ENCODE measurements around the gene NRG3.

NRG3 gene

DNA sequence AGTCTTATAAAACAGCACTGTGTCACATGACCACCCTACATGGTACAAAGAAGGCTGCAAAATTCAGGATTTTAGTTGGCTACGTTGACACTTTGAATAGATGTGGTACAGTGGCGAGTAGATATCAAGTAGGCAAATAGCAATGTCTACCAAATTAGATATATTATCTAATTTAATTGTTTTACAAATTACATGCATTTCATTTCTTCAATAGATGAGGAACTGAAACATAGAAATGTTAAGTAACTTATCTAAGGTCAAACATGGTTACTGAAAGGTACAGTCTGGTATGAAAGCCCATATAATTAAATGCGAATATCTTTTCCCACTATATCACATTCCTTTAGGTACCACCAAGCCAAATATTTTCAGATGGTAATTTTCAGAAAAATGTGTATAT is 972.2 kb downstream of the NRG3 start:
- DNase-seq (ENCODE audit: low spot score) = no peak

DNA sequence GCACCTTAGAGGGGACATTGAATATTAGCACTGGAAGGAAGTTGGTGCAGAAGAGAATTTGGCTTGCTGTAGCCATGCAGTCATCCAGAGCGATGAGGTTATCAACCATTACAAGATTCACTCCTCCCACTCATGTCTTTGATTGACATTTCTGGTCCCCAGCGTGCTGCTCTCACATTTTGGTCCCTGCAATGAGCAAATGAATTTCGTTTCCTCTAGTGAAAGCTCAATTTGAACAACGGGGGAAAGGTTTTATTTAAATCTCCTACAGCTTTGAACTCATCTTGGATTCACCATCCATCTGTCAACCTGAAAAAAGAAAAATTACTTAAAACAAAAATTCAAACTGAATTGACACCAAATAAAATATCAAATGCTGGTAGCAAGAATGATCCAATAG is 975.2 kb downstream of the NRG3 start:
- DNase-seq (ENCODE audit: low spot score) = no peak

DNA sequence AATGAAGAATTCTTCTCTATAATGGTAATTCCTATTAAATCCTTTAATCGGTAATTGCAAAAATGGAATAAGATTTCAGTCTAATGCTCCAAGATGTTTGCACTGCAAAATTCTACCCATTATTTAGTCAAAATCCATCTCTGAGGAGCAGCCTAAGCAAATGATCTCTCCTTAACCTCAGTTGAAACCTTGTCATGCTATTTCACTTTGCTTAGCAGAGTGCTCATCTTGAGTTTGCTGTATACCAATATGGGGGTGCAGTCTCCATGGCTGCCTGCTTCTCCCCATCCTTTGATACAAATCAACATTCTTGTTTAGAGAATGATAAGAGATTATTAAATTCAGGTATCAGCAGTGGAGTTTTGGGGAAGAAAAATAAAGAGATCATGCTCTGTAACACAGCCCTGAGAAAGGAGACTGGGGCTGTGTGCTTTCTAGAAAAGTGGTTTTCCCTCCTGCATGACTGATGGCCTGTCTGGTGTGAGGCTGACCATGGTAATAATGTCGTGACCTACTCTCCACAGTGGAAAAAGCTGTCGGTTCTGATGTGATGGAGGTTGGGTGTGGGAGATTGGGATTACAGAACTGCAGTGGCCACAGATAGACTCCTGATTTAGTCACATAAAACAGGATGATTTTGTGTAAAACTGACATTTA is 982.1 kb downstream of the NRG3 start:
- no peak for DNase-seq (ENCODE audit: low spot score)

DNA sequence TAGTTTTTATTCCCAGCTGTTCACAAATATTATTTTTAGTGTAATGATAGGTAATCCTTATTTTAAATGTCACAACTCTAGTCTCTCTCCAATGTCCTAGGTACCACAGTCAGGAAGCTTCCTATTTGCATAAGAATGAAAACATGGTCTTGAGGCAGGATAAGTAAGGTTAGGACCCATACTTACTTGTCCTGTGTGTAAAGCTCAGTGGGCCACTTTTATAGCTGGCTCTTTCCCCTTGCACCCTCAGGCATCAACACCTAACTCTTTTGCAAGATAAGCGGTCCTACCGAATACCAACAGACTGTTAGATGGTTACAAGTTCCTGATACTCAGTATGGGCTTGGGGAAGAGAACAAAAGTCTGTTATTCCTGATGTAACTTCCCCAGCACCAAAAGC is 986.9 kb downstream of the NRG3 start:
- no peak for DNase-seq (ENCODE audit: low spot score)

DNA sequence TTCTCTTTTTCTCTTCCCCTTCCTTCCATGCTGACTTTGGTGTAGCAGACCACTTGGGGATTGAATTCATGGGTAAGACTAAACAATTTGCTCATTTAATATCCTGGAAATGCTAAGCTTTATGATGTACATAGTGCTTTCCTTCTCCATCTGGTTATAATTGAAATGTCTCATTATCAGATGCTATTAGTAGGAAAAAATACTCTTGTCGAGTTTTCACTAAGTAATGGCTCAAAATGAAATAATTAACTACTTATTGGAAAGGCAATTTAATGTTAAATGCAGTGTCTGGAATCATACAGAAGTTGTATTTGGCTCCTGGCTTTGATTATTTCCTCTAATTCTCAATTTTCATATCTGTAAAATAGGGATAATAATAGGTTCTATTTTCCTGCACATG is 990.4 kb downstream of the NRG3 start:
- no peak for DNase-seq (ENCODE audit: low spot score)

DNA sequence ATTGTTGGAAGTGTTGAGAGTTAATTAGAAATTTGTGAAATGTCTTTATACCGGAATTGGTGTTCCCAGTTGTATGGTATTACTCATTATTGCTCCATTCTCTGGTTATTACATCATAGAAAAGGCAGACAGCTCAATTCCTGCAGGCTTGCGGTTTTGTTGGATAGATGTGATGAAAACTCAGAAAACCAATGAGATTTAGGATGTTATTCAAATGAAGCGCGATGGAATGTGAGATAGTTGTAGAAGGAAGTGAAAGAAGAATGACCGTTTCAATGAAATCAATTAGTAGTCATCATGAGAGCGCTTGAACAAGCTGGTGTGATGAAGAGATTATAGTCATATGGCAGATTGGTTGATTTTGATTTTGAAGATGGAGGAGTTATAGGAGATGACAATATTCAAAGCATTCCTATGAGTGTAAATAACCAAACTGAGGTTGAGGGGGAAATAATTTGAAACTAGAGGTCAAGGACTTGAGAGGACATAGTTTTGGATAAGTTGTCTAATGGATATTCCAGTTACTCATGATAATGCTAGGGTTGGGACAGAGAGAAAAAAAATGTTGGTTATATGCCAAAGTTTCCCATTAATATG is 991.5 kb downstream of the NRG3 start:
- no peak for DNase-seq (ENCODE audit: low spot score)

DNA sequence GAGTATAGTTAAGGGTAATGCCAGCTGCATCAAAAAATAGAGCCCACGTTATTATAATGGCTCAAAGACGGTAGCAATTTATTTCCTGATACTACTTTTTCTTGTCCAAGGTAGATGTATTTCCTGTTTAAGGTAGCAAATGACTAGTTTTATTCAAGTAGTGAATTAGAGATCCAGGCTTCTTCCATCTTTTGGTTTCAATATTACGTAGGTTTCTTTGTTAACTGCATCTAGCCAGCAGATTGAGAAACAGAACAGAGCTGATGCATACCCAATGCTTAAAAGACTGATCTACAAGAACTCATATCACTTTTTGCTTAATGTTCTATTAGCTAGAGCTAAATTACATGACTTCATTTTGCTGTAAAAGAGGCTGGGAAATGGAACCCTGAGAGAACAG is 992.1 kb downstream of the NRG3 start:
- DNase-seq (ENCODE audit: low spot score) = no peak

DNA sequence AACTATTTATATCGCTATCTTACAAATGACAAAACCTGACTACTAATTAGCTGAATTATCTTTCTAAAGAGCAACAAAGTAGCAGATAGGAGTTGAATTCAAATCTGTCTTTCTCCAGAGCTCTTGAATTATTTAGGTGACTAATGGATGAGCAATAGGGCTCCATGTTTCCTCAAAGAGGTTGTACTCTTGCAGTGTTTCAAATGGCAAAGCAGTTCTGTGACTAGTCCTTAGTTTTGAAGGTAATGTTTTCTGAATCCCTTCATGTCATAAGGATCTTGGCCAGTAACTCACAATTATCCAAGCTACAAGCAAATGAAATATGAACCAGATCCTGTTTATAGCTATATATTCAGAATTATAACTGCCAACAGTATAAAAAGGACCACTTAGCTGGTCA is 999.7 kb downstream of the NRG3 start:
- DNase-seq (ENCODE audit: low spot score) = no peak

DNA sequence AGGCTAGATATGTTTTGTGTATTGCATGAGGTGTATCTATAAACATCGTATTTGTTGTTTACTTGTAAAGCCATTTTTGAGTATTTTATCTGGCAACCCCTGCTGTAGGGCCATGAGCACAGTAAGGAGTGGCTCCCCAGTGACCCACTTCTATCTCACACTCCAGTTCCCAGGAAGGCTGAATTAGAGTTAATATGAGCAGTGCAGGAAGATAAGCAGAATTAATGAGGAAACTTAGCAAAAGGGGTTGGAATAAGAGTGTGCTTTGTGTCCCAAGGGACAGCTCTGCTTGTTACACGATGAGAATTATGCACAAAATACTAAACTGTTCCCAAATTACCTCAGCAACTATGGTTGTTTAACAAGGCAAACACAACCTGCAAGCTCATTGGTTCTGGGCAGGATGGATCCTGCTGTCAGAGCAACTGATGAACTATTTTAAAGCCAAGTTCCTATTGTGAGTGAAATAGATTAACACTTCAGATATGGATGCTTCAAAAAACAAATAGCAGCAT is 1005.8 kb downstream of the NRG3 start:
- DNase-seq (ENCODE audit: low spot score) = no peak

DNA sequence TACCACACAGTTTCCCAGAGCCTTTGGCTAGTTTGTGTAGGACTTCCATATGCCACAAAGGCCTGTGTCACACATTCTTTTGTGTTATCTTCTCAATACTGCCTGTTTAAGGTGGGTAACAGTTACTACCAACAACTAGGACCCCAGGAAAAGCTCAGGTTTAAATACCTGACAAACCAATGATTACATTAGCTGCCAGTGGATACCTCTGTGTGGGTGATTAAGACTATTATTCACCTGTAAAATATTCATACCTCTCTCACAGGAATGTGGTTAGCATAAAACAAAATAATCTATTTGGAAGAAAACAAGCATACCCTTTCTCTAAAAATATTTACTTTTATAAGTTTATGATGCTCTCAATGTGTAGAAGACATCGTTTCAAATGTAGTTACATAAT is 1007.7 kb downstream of the NRG3 start:
- no peak for DNase-seq (ENCODE audit: low spot score)

DNA sequence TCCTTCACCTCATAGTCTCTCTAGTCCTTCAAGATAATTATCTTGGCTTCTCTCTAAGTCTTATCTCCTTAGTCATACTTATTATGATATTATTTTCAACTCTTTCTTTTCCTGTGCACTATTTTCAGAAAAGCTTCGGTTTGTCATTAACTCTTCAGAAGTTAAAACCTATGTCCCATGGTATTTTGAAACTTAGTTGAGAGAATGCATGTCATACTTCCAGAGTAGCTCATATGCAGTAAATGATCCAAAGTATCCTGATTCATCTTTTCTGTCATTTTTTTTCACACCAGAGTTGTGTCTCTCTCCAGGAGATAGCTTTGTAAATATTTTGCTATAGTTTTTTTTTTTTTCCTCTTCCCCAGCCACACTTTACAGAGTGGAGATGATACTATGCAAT is 1008.6 kb downstream of the NRG3 start:
- DNase-seq (ENCODE audit: low spot score) = no peak

DNA sequence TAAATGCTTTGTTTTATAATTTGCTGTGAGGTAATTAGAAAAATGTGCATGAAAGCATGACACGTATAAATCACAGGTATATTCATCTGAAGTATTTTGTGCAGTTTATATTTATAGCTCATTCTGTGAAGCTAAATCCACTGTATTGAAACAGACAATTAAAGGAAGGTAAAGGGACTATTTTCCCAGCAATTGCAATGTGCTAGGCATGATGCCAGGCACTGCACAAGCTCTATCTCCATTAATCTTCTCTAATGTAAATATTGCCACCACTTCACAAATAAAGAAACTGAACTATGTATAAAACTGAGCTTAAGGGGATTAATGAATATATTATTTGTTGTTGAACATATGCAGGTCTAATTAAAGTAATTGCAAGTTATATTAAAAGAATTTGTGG is 1012.5 kb downstream of the NRG3 start:
- DNase-seq (ENCODE audit: low spot score) = no peak

DNA sequence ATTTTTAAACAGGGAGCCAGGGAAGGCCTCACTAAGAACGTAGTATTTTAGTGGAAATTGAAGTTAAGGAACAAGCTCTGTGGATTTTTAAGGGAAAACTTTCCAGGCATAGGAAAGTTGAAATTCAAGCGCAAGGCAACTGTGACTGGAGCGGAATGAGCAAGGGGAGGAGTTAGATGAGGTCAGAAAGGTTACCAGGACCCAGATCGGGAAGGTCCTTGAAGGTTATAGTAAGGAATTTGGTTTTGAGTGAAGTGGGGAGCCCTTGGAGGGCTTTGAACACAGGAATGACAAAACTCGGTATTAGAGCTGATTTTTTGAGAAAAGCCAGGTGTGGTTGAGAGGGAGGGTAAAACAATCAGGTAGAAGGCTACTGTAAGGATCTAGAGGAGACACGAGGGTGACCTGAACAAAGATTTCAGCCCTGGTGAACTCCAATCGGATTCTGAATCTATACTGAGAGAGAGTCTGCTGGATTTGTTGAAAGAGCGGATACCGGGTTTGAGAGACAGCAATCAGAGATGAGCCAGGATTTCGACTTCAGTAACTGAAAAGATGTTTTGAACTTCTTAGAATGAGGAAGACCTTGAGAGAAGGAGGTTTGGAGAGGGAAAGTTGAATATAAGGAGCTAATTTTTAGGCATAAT is 1013.9 kb downstream of the NRG3 start:
- DNase-seq (ENCODE audit: low spot score) = no peak

DNA sequence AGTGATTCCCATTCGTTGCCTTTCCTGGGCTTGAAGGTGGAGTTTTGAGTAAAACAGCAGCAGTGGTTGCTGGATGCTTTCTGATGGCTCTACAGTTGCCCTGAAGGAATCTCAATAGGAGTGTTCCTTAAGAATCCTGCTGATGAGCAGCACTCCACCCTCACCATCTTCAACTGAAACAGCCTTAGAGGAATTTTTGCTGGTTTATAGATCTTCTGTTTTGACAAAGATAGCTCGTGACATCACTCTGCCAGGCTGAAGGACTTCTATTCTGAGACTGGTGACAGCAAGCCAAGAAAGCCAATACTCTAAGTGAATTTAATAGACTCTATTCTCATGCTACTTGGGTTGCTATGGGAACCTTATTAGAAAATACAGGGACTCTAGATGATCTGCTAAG is 1014.7 kb downstream of the NRG3 start:
- DNase-seq (ENCODE audit: low spot score) = no peak

DNA sequence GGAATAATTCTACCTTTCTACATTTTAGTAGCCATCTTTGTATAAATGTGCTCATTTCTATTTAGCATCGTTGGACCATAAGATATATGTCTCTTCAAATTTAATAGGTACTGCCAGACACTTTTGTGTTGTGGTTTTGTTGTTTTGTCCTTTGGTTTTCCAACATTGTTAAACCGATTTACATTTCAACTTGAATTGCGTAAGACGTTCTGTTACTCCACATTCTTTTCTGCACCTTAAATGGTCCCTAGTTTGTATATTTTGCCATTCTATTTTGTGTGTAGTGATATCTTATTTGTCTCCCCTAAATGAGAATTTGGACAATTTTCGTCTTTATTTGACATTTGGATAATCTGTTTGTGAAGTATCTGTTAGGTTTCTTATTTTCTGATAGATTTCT is 1015.6 kb downstream of the NRG3 start:
- DNase-seq (ENCODE audit: low spot score) = no peak

DNA sequence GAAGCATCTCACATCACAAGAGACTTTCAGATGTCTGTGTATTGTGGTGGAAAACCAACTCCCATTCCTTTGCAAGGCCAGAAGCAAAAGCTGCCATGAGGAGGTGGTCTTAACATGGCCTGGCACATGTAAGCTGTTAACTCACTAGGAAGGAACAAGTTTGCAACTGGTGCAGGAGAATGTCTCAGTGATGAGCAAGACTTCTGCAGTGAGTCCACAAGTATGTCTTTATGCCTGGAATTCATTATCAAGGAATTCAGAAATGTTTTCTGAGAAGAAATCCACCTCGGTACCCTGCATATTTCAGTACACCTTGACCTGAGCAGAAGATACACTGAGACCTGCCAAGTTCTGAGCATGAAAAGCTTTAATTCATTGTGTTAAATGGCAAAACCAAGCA is 1033.1 kb downstream of the NRG3 start:
- no peak for DNase-seq (ENCODE audit: low spot score)

DNA sequence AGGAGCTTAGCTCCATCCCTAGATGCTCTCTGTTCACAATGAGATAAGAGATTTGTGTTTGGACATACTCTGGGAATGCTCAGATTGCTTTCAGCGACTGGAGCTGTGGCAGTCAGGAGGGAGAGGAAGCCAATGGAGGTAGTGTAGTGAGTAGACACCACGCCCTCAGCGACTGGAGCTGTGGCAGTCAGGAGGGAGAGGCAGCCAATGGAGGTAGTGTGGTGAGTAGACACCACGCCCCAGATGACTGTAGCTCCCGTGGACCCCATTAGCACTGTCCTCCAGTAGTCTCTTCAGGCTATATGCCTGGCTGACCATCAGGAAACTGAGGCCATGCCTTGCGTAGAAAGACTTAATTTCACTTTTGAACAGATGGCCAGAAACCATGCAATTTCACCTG is 1033.8 kb downstream of the NRG3 start:
- DNase-seq (ENCODE audit: low spot score) = no peak

DNA sequence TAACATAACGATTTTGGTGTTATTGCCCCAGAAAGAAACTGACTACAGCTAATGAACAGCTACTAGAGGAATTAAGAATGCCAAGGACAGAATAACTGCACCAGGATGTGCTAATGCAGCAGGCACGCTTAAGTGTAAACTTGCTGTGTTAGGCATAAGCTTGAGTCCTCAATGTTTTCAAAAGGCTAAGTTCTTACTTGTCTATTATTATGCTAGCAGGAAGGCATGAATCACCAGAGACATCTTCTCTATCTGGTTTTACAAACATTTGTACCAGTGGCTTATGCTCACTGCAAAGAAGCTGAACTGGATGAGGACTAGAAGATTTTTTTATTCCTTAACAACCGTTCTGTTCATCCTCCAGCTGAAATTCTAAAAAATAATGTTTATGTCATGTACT is 1035.3 kb downstream of the NRG3 start:
- DNase-seq (ENCODE audit: low spot score) = no peak

DNA sequence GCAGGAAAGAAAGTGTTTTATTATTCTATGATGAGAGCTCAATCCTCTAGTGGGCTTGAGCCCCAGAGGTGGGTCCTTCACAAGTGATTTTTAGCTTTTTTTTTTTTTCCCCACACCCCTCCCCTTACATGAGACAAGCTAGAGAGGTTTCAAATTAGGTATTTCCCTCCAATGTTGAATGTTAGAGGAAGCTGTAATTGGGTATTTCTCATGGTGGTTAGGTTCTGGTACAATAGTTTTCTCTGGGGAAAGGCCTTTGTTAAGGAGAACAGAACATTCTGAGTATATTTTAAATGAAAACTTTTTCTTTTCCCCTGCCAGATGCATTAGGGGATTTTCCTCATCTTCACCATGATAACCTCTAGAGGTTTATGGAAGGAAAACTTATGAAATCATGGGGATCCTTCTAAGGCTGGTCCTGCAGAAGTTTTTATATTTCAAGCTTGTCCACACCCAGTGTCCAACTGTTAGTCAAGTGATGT is 1039.7 kb downstream of the NRG3 start:
- no peak for DNase-seq (ENCODE audit: low spot score)

DNA sequence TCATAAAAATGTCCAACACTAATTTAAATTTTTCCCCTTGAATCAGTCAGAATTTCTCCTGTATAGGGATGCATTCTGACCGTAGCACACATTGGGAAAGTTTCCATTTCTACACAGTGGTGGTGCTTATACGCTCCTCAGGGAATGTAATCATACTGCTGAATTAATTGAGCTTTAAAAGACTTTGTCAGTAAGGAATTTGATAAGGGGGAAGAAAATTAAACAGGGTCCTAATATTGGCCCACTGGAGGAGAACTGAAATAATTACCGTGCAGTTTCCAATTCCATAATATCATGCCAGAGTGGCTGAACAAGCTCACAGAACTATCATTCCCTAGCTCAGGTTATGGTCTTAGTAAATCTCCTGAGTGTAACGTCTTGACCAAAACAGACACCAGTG is 1041.9 kb downstream of the NRG3 start:
- DNase-seq (ENCODE audit: low spot score) = no peak

DNA sequence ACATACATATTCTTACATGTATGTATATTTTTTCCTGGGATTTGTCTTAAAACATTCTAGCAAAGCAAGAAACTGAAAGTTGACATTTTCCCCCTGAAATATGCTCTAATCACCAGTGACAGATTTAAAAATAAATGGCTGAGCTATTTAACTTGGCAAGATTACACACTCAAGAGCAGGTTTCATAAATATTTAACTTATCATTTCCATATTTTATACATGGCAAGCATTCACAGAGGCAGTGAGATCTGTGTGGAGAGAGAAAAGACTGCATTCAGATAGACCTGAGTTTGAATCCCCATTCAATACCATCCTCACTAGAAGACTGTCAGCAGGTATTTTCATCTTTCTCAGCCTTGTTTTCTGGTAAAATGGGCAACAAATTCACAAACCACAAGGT is 1043.0 kb downstream of the NRG3 start:
- no peak for DNase-seq (ENCODE audit: low spot score)

DNA sequence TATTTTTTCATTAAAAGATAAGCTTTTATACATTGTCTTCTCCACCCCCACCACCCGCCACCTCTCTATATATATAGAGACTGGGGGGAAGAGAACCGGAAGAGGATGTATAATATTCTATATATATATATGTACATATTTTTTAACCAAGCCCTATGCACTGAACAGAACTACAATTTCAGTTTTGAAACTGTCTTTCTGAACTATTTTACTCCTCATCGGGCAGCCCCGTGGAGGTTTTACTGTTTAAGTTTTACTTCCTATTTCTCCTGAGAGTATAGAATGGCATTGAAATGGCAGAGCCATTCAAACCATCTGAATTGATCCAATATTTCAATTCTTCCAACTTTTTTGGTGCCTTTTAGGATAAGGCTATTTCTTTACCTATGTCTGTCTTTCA is 1047.1 kb downstream of the NRG3 start:
- DNase-seq (ENCODE audit: low spot score) = no peak

DNA sequence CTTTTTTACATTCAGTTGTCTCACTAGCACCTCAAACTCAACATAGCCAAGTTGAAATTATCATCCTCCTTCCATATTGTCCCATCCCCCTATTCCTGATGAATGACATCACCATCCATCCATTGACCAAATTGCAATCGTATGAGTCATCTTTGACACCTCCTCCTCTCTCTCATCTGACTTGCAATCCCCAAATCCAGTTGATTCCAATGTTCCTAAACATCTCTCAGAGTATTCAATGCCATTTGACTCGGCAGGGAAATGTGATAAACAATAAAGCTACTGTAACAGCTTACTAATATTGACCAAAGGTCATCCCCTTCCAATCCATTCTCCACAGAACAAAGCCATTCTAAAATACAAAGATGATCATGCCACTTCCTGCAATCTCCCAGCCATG is 1047.8 kb downstream of the NRG3 start:
- no peak for DNase-seq (ENCODE audit: low spot score)

DNA sequence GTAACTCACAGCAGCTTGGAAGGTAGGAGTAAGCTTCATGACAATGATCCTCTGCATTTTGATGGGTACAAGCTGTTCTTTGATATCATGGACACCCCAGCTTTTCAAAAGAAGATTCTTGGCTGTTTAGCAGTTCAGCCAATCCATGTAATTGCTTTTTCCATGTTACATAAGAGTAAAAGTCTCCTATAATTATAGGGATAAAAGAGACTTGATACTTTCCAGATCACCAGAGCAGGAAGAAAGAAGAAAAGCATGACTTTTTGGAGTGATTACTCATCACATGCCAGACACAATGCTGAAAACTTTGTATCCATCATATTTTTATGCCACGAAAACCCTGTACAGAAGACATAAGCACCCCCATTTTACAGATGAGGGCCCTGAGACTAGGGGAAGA is 1049.7 kb downstream of the NRG3 start:
- no peak for DNase-seq (ENCODE audit: low spot score)
